ENCODE data around the gene FOXN1. TPM values are rescaled to one million over a fixed set of nuclear protein-coding genes. Genes with fewer than 3 reads are reported as not detected.

The FOXN1 gene
- total RNA-seq, 1 experiment from 2014 or later, result not detected

GRCh38 chr17:28555022-28555421 lies 48.9 kb downstream of the FOXN1 start:
- POLR2A ChIA-PET, result no interaction called here
- no peak overlapping the region for H3K4me3 Mint-ChIP-seq
- no peak overlapping the region; the same call in 1 of the 2 replicates for H3K27ac Mint-ChIP-seq
- H3K4me1 Mint-ChIP-seq, result peaks cover 14% of the 10 kb centered on the region
- no peaks in the 10 kb centered on the region for H3K9me3 Mint-ChIP-seq
- no peak for DNase-seq (ENCODE audit: low spot score)
- TF ChIP-seq ETV6 (CRISPR knock-in tag; IDR thresholded peaks at IDR 0.05) (no peak), ZNF281 (CRISPR knock-in tag; IDR thresholded peaks at IDR 0.05) (no peak), OVOL2 (CRISPR knock-in tag; IDR thresholded peaks at IDR 0.05; ENCODE audit: borderline replicate concordance) (no peak), ZNF423 (CRISPR knock-in tag; IDR thresholded peaks at IDR 0.05) (no peak), PRRX2 (CRISPR knock-in tag; IDR thresholded peaks at IDR 0.05) (no peak), AR (CRISPR knock-in tag; IDR thresholded peaks at IDR 0.05) (no peak), TCF7 (CRISPR knock-in tag; IDR thresholded peaks at IDR 0.05; ENCODE audit: low read depth) (no peak), NR1H2 (CRISPR knock-in tag; IDR thresholded peaks at IDR 0.05) (no peak), ZNF396 (CRISPR knock-in tag; IDR thresholded peaks at IDR 0.05; ENCODE audit: borderline replicate concordance) (no peak), JAZF1 (CRISPR knock-in tag; IDR thresholded peaks at IDR 0.05) (no peak), E2F5 (CRISPR knock-in tag; IDR thresholded peaks at IDR 0.05) (no peak), SP1 (CRISPR knock-in tag; conservative IDR thresholded peaks at IDR 0.05) (no peak)
- no peaks in the 10 kb centered on the region for H3K27me3 Mint-ChIP-seq (ENCODE audit: low read depth)
- CTCF ChIA-PET, result no interaction called here
- no peak for ATAC-seq
- peaks cover 48% of the 10 kb centered on the region for H3K36me3 Mint-ChIP-seq

GRCh38 chr17:28563475-28563874 lies 57.3 kb downstream of the FOXN1 start:
- DNase-seq (ENCODE audit: low spot score), result no peak
- ChIA-PET CTCF (interaction anchor here (1.0 kb wide), 1 partner anchor 84 kb away, joined by 3 read pairs; no protein-coding TSS in a partner anchor), POLR2A (no interaction called here)
- Mint-ChIP-seq H3K9me3 (no peaks in the 10 kb centered on the region), H3K27ac (no peak overlapping the region), H3K4me1 (no peaks in the 10 kb centered on the region), H3K36me3 (peaks cover 33% of the 10 kb centered on the region), H3K27me3 (ENCODE audit: low read depth) (no peaks in the 10 kb centered on the region), H3K4me3 (no peak overlapping the region)
- no peak for ATAC-seq
- TF ChIP-seq JUN (CRISPR knock-in tag; IDR thresholded peaks at IDR 0.05), result no peak
- no peak for TF ChIP-seq E2F5 (CRISPR knock-in tag; IDR thresholded peaks at IDR 0.05)
- TF ChIP-seq GTF2I (CRISPR knock-in tag; conservative IDR thresholded peaks at IDR 0.05), result no peak

- Mint-ChIP-seq H3K36me3 (peaks cover 19% of the 10 kb centered on the region), H3K27ac (peak overlapping the region; percentile 47; the same call in 1 of the 2 replicates), H3K9me3 (no peaks in the 10 kb centered on the region), H3K4me3 (no peak overlapping the region), H3K4me1 (peaks cover 14% of the 10 kb centered on the region), H3K27me3 (ENCODE audit: low read depth) (peaks cover under 1% of the 10 kb centered on the region; the same call in 1 of the 2 replicates)
- POLR2A ChIA-PET, result no interaction called here
- DNase-seq (ENCODE audit: low spot score), result no peak
- CTCF ChIA-PET, result interaction anchor here (4.9 kb wide), 1 partner anchor 21 kb away, joined by 26 read pairs; no protein-coding TSS in a partner anchor
- ATAC-seq, result no peak
- no peak for TF ChIP-seq ZNF671 (CRISPR knock-in tag; IDR thresholded peaks at IDR 0.05)
- no peak for TF ChIP-seq SMAD4 (CRISPR knock-in tag; IDR thresholded peaks at IDR 0.05)
- TF ChIP-seq ZNF263 (CRISPR knock-in tag; IDR thresholded peaks at IDR 0.05; ENCODE audit: low read depth), result no peak
- TF ChIP-seq ATF2 (CRISPR knock-in tag; IDR thresholded peaks at IDR 0.05; ENCODE audit: borderline replicate concordance, low read depth), result no peak
- no peak for TF ChIP-seq E2F4 (CRISPR knock-in tag; IDR thresholded peaks at IDR 0.05; ENCODE audit: borderline replicate concordance, low read depth)
- TF ChIP-seq ZNF425 (CRISPR knock-in tag; conservative IDR thresholded peaks at IDR 0.05), result no peak
Observed at GRCh38 chr17:28567604-28568003, 61.5 kb downstream of the FOXN1 start.

Measured in WTC11 (cell line).